ACC112 (cell line): ENCODE measurements around the gene SLC7A4.

ENCODE experiments used
- H2AFZ ChIP-seq: fragments of 200-600 bp; sonication (generic); one replicate; pipeline ENCODE4 v1.6.0; 2017; ENCODE audit warnings: antibody characterized with exemption, low read length; ENCODE audit not compliant: unreplicated experiment
- H3K27ac ChIP-seq: fragments of 200-600 bp; sonication (generic); 2 replicates; pipeline ENCODE4 v1.5.1; 2014; ENCODE audit warnings: low read depth, mild to moderate bottlenecking, antibody characterized with exemption, low read length, moderate library complexity
- H3K27me3 ChIP-seq: fragments of 200-600 bp; sonication (generic); 2 replicates; pipeline ENCODE4 v1.6.1; 2014; ENCODE audit warnings: mild to moderate bottlenecking, antibody characterized with exemption, low read length, moderate library complexity, mixed read lengths; ENCODE audit not compliant: insufficient read depth
- H3K36me3 ChIP-seq: fragments of 200-600 bp; sonication (generic); 2 replicates; pipeline ENCODE4 v1.6.1; 2016; ENCODE audit warnings: mild to moderate bottlenecking, antibody characterized with exemption, low read length, moderate library complexity, mixed read lengths; ENCODE audit not compliant: insufficient read depth
- H3K4me1 ChIP-seq: fragments of 200-600 bp; sonication (generic); one replicate; pipeline ENCODE4 v1.6.1; 2016; ENCODE audit warnings: low read length, mixed read lengths; ENCODE audit not compliant: insufficient read depth, unreplicated experiment, control insufficient read depth
- H3K4me3 ChIP-seq: fragments of 200-600 bp; sonication (generic); 2 replicates; pipeline ENCODE4 v1.5.1; 2014; ENCODE audit warnings: mild to moderate bottlenecking, low read depth, low read length
- H3K79me2 ChIP-seq: fragments of 200-600 bp; sonication (generic); one replicate; pipeline ENCODE4 v1.6.0; 2016; ENCODE audit warnings: low read length; ENCODE audit not compliant: control insufficient read depth, unreplicated experiment, insufficient read depth

The SLC7A4 gene

GRCh38 chr22:21000207-21000986 lies 32.0 kb downstream of the SLC7A4 start:
- no peaks in the 10 kb centered on the region for H3K36me3 ChIP-seq
- H3K4me3 ChIP-seq, result peak overlapping the region; percentile 94
- no peak overlapping the region for H3K27ac ChIP-seq
- H3K79me2 ChIP-seq, result peaks cover 27% of the 10 kb centered on the region
- H3K4me1 ChIP-seq, result peaks cover 21% of the 10 kb centered on the region
- H3K27me3 ChIP-seq, result no peaks in the 10 kb centered on the region
- H2AFZ ChIP-seq, result no peak overlapping the region

- Histone ChIP-seq H3K27me3 (no peaks in the 10 kb centered on the region), H3K4me1 (peaks cover 21% of the 10 kb centered on the region), H3K27ac (no peak overlapping the region), H2AFZ (no peak overlapping the region), H3K4me3 (no peak overlapping the region; the same call in 1 of the 2 replicates), H3K79me2 (peaks cover 27% of the 10 kb centered on the region), H3K36me3 (no peaks in the 10 kb centered on the region)
Measured at GRCh38 chr22:20999350-21000206, 32.8 kb downstream of the SLC7A4 start.

- no peak overlapping the region for H2AFZ ChIP-seq
- H3K4me3 ChIP-seq, result no peak overlapping the region
- peaks cover 24% of the 10 kb centered on the region for H3K79me2 ChIP-seq
- H3K36me3 ChIP-seq, result no peaks in the 10 kb centered on the region
- H3K27me3 ChIP-seq, result no peaks in the 10 kb centered on the region
- H3K27ac ChIP-seq, result no peak overlapping the region
- peaks cover 18% of the 10 kb centered on the region for H3K4me1 ChIP-seq
Measured at GRCh38 chr22:20998411-20999336, 33.7 kb downstream of the SLC7A4 start.

GRCh38 chr22:20997536-20998257 lies 34.7 kb downstream of the SLC7A4 start:
- no peaks in the 10 kb centered on the region for H3K27me3 ChIP-seq
- peaks cover 18% of the 10 kb centered on the region for H3K79me2 ChIP-seq
- H3K4me1 ChIP-seq, result peaks cover 10% of the 10 kb centered on the region
- no peak overlapping the region for H2AFZ ChIP-seq
- no peak overlapping the region for H3K27ac ChIP-seq
- no peaks in the 10 kb centered on the region for H3K36me3 ChIP-seq
- no peak overlapping the region for H3K4me3 ChIP-seq

GRCh38 chr22:20996598-20997535 lies 35.5 kb downstream of the SLC7A4 start:
- Histone ChIP-seq H3K79me2 (peaks cover 18% of the 10 kb centered on the region), H3K27ac (no peak overlapping the region), H2AFZ (no peak overlapping the region), H3K36me3 (no peaks in the 10 kb centered on the region), H3K27me3 (no peaks in the 10 kb centered on the region), H3K4me3 (no peak overlapping the region), H3K4me1 (peaks cover 10% of the 10 kb centered on the region)

DNA sequence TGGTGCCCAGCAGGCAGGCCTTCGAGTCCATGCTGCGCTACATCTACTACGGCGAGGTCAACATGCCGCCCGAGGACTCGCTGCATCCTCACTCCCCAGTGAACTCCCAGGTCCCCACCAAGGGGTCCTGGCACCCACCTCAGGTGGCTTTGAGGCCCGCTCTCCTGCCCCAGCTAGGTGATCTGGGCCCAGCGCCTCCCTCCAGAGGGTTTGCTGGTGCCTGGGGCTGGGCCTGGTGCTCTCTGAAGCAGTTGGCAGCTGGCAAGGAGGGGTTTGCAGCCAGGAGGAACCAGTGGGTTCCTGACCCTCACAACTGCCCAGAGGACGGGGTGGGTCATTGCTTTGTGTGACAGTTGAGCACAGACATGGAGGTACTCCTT lies 36.3 kb downstream of the SLC7A4 start:
- Histone ChIP-seq H3K27ac (no peak overlapping the region), H3K36me3 (no peaks in the 10 kb centered on the region), H2AFZ (no peak overlapping the region), H3K4me1 (peaks cover 10% of the 10 kb centered on the region), H3K79me2 (peaks cover 14% of the 10 kb centered on the region), H3K4me3 (no peak overlapping the region), H3K27me3 (no peaks in the 10 kb centered on the region)

DNA sequence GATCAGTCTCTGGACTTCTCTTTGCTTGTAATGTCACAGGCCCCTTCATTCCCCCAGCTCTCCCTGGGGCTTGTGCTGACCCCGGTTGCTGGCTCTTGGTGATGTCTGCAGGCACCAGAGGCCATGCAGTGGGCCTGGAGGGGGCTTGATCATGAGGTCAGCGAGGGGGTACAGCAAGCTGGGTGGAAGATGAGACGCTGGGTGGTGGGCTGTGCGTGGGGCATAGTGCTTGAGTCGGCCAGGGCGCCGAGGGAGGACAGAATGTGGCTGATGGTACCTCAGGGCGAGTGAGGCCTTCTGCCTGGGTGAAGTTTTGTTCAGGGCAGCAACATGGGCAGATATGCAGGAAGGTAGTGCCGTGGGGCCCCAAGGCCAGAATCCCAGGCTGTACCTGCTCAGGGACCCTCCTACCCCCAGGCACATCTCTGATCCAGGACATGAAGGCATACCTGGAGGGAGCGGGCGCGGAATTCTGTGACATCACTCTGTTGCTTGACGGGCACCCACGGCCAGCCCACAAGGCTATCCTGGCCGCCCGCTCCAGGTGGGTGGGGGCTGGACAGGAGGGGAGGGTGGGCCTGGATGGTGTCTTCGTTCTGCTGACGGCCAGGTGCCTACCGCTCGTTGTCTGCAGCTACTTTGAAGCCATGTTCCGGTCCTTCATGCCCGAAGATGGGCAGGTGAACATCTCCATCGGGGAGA lies 36.9 kb downstream of the SLC7A4 start:
- Histone ChIP-seq H3K27me3 (no peaks in the 10 kb centered on the region), H3K4me3 (no peak overlapping the region), H3K36me3 (no peaks in the 10 kb centered on the region), H2AFZ (no peak overlapping the region), H3K4me1 (peaks cover 9% of the 10 kb centered on the region), H3K79me2 (peaks cover 9% of the 10 kb centered on the region), H3K27ac (no peak overlapping the region)

- Histone ChIP-seq H3K4me1 (peaks cover 3% of the 10 kb centered on the region), H3K27ac (no peak overlapping the region), H3K79me2 (peaks cover 4% of the 10 kb centered on the region), H3K27me3 (no peaks in the 10 kb centered on the region), H3K4me3 (no peak overlapping the region), H3K36me3 (no peaks in the 10 kb centered on the region), H2AFZ (no peak overlapping the region)
Measured at GRCh38 chr22:20994902-20995241, 37.5 kb downstream of the SLC7A4 start.
